Gastroesophageal sphincter (tissue), 3 donors: Measurements from ENCODE around the gene TPSD1.

ENCODE experiments used
- CTCF ChIP-seq, 4 experiments: fragments of 200-600 bp in 2 of 4; fragments of 450-650 bp in 2 of 4; sonication (generic) in 1 of 4; IDR thresholded peaks; one replicate each; pipeline ENCODE4 v1.5.1; 2017 to 2019; ENCODE audit warnings: antibody characterized with exemption in 4 of 4, mild to moderate bottlenecking in 2 of 4, moderate library complexity in 2 of 4
- POLR2A ChIP-seq, 2 donors: fragments of 450-650 bp; IDR thresholded peaks; one replicate each; pipeline ENCODE4 v1.6.1; 2017; ENCODE audit warnings: antibody characterized with exemption in 2 of 2, mild to moderate bottlenecking in 2 of 2, moderate library complexity in 1 of 2
- POLR2AphosphoS5 ChIP-seq: sonication (generic); formaldehyde crosslinking; IDR thresholded peaks from one replicate; pipeline ENCODE4 v1.6.1; 2017; ENCODE audit warnings: antibody characterized with exemption

GRCh38 chr16:1213796-1214372 is 42.0 kb upstream of the TPSD1 start:
- TF ChIP-seq POLR2A (IDR thresholded peaks at IDR 0.05) (no peak), POLR2AphosphoS5 (no peak), CTCF (IDR thresholded peaks at IDR 0.05) (no peak)
